Brain pericyte (primary cell): ENCODE measurements around the gene PRTN3.
"Not testable (repeated sequence)": the region's sequence is repeated elsewhere in the genome, so short reads cannot be mapped to it uniquely, and the experiment has no call there.

ENCODE experiments used
- DNase-seq: peaks from one replicate; pipeline ENCODE4 v3.0.0-alpha.2; 2012; ENCODE audit warnings: low read depth, low spot score

Gene PRTN3

DNA sequence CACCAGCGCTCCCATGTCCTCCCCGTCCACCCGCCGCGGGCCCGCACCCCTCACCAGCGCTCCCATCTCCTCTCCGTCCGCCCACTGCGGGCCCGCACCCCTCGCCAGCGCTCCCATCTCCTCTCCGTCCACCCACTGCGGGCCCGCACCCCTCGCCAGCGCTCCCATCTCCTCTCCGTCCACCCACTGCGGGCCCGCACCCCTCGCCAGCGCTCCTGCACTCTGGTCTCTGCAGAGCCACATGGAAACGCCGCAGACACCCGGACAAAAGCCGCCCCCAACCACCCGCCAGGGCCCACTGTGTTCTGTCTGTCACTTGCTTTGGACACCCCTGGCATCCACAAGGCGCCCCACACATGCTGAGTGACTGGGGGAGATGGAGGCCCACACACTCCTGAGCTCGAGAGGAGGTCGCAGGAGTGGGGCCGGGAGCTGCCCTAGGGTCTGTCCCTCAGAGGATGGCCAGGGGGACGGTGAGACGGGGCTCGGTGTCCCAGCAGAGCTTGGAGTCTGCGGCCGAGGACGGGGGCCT lies 26.0 kb downstream of the PRTN3 start:
- DNase-seq: no peak

DNA sequence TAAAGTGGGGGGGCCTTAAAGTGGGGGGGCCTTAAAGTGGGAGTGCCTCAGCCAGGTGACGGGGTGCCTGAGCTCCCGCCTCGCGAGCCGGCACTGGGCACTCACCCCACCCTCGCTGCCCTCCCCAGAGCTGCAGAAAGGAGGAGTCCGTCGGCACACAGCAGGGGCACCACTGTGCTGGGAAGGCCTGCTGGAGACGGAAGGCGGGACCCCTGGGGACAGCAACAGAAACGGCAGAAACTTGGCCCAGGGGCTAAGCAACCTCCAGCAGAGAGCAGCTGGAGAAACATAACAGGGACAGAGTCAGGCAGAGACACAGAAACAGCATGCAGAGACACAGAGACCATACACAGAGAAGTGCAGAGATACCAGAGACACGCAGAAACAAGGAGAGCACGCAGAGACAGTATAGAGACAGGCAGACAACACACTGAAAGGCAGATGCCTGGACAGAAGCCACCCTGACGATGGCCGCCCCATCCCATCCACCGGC lies 26.5 kb downstream of the PRTN3 start:
- peak; percentile 92 for DNase-seq

DNA sequence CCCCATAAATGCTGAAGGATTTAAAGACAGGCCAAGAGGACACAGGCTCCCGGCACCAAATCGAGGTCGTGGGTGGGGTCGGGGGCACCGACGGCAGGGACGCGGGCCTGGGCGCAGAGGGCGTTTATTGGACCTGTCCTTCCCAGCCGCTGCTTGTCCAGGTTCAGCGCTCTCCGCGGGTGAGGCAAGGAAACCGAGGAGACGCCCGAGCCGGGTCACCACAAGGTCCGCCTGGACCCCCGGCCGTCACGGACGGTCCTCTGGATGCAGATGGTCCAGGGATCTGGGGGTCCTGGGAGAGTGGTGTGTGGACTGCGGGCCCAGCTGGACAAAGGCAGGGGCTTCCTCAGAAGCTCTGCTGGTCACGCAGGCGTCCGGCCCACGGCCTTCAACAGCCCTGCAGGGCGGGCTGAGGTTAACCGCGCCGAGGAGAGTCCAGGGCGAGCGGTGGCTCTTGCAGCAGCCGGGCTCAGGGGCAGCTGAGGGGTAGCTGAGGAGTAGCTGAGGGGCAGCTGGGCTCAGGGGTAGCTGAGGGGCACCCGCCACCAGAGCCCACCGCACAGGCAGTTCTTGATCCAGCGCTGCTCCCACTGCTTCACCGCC lies 27.2 kb downstream of the PRTN3 start:
- DNase-seq: no peak

DNA sequence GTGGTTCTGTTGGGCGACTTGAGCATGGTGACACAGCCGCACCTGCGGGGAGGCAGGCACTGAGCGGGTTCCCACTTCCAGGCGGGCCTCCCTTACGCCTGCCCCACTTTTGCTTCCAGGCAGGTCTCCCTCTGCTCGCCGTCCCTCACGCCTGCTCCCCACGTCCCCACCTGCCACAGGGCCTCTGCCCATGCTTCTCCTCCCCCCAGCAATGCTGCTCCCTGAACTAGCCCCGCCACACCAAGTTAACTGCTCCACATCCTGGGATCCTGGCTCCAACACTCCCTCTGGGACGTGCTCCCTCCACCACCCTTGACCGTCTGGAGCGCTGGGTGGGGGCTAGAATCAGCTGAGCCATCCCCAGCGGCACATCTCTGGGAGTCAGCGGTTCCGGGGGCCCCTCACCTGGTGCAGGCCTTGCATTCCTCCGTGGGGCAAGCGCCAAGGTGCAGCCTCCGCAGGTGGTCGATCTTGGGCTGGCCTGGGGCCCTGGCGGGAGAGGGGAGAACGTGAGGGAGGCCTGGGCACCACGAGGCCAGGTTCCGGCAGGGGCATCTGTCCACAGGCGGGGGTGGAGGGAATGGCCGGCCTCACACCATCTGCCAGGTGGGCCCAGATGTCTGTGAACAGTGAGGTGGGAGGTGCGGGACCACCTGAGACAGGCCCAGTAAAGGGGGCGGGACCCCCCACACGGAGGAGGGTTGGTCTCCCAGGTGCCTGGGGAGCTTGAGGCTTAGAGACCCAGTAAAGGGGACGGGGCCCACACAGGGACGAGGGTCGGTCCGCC lies 27.9 kb downstream of the PRTN3 start:
- DNase-seq: no peak

DNA sequence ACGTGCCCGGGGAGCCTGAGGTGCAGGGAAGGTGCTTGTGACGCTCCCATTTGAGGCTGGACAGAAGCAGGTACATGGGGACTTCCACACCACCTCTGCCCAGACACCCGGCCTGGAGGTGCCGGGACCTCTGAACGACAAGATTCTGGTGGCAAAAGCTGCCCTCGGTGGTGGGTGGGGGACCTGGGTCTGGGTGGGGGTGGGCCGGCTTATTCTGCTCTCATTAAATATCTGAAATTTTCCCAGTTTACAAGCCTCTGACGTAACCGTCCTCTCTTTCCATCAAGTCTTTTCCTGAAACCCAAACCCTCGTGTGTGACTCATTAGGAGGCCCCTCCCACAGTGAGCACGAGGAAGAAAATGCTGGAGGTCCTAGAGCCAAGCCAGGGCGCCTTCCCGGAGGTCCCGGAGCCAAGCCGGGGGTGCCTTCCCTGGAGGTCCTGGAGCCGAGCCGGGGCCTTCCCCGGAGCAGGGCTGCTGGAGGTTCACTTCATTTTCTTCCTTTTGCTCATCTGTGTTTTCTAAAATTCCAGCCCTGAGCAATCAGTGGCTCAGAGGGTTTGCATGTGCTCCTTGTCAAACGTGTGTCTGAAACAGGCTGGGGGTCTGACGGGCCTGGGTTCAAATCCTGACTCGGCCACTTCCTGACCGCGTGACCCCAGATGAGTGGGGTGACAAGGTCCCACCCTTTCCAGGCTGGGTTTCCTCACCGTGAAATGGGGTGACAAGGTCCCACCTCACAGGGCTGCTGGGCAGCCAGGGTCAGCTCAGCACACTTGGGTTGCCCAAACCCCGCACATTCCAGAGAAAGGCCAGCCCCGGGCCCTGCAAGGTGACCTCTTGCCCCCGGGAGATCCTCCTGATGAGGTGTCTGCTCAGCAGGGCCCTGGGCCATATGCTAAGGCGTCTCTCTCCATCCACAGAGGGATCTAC lies 28.7 kb downstream of the PRTN3 start:
- DNase-seq: peak; percentile 80

DNA sequence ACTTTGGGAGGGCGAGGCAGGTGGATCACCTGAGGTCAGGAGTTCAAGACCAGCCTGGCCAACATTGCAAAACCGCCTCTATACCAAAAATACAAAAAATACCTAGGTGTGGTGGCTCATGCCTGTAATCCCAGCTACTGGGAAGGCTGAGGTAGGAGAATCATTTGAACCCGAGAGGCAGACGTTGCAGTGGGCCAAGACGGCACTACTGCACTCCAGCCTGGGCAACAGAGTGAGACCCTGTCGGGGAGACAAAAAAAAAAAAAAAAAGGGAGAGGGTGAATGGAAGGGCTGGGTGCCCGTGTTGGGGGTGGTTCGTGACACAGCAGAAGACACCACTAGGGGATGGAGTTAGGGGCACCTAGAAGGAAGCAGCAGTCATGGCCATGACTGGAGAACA lies 29.5 kb downstream of the PRTN3 start:
- no peak for DNase-seq

DNA sequence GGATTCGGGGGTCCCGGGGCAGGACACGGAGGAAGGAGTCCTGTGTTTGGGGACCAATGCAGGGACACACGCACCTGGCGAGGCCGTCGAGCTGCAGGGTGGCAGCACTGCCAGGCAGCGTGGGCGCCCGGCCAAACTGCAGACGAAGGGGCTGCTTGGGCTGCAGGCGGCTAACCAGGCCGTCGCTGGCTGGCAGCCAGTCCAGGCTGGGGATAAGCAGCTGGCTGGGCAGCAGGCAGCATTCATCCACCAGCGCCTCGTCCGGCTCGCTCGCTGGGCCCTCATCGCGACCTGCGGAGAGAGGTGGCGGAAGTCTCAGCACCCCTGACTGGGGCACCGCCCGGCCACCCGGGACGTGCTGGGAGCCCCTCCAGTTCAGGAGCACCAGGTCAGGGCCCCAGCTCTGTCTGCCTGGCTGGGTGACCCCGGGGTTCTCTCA lies 30.2 kb downstream of the PRTN3 start:
- DNase-seq: no peak

DNA sequence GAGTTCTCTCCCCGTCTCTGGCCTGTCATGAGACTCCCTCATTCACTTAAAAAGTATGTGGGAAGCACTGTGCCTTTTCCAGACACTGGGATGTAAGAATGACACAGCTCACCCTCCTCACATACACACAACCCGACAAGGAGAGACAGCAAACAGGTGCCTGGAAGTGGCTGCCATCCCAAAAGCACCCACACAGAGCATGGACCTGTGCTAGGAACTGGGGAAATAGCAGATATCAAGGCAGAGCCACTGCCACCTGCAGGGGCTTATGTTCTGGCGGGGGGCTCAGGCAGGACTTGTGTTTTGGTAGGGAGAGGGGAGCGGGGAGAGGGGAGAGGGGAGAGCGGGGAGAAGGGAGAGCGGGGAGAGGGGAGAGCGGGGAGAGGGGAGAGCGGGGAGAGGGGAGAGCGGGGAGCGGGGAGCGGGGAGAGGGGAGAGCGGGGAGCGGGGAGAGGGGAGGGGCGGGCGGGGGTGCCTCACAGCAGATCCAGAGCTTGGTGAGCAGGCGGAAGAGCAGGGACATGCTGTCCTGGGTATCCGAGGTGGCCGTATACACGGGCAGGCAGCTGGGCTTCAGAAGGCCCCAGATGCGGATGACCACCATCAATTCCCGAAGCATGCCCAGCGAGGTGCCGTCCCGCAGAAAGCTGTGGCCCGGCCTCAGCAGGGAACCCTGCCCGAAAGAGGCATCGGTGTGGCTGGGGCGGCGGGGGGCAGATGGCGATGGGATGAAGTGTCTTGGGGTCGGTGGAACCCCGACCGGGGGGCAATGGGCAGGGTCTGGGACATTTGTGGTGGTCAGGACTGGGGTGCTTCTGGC lies 30.9 kb downstream of the PRTN3 start:
- DNase-seq: no peak

DNA sequence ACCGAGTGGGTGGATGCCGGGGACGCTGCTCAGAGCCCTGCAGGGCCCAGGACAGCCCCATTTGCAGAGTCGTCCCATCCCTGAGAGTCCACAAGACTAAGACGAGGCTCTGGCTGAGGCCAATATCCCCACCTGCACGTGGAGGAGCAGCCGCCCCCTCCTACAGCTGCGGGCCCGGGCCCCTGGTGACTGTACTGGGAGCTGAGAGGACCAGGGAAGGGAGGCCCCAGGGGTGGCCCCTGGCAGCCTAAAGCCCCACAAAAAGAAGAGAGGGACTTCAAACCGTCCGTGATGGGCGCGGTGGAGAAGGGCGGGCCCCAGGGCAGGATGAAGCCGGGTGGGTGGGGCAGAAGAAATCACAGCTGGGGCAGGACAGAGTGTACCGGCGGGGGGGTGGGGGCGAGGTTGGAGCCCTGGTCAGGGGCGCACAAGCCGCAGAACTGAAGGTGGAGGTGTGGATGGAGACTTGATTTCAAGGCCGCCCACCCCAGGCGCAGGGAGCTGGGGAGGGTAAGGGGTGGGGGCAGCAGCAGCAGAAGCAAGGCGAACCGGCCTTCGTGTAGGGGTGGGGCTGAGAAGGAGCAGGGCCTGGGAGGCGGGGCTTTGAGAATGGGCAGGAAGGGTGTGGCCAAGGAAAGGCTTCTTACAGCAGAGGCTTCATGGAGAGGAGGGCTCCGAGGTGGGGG lies 31.6 kb downstream of the PRTN3 start:
- no peak for DNase-seq

DNA sequence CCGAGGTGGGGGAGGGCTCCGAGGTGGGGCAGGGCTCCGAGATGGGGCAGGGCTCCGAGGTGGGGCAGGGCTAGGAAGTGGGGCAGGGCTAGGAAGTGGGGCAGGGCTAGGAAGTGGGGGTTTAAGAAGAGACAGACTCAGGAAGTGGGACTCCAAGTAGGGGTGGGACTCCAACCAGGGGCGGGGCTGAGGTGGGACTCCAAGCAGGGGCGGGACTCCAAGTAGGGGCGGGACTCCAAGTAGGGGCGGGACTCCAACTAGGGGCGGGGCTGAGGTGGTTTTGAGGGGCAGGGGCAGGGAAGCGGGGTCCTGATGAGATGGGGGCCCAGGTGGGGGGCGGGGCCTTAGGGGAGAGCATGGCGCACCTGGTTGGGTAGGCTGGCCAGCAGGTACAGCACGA lies 32.3 kb downstream of the PRTN3 start:
- no peak for DNase-seq

DNA sequence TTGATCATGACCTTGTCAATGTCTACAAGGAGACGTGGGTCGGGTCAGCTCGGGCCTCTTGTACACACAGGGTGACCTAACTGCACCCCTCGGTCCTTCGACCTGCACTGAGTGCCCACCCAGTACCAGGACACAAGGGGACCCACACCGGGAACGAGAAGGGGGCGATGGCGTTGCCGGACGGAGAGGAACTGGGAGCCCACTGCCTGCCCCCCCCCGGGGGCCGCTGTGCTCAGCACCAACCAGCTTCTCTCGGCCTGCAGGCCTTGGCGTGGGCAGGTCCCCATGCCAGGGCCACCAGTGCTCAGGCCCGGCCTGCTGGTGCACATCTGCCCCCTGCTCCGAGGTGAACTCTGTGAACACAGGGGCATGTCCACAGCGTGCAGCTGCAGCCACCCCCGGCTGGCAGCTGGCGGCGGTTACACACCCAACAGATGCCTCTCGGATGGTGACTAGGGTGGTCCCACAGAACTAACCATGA lies 32.8 kb downstream of the PRTN3 start:
- DNase-seq: no peak

DNA sequence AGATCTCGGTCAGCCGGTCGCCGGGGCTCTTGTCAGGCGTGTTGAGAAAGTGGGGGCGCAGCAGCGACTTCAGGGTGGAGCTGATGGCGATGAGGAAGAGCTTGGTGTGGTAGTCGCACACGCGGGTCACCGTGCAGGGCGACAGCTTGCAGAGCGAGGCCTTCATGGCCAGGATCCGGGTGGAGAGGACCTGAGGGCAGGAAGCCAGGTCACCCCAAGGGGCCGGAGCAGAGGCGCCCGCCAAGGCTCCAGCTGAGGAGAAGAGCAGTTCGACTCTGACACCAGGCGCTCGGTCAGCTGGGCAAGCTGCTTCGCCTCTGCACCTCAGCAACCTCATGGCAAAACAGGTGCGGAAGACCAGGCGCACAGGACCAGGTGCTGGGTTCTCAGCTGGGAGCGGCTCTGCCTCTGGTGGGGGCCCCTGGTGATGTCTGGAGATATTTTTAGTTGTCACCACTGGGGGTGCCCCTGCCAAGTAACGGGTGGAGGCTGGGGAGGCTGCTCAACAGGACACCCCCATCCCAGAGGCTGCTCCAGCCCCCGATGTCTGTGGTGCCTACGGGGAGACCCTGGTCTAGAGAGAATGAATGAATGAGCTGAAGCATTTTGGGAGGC lies 34.6 kb downstream of the PRTN3 start:
- DNase-seq: no peak

DNA sequence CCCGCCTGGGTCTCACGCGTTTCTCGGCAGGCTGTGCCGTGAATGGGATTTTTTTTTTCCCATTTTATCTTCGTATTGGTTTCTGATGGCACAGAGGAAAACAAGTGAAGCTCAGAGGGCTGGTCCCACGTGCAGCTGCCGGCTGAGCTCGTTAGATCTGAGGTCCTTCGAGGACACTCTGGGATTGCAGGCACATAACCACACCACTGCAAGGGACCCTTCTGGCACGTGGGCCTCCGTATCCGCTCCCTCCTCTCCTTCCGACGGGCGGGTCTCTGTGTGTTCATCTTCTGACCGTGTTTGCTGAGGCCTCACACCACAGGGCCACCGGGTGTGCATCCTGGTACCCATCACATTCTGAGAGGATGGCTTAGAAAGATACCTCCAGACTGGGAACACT lies 35.3 kb downstream of the PRTN3 start:
- no peak for DNase-seq

DNA sequence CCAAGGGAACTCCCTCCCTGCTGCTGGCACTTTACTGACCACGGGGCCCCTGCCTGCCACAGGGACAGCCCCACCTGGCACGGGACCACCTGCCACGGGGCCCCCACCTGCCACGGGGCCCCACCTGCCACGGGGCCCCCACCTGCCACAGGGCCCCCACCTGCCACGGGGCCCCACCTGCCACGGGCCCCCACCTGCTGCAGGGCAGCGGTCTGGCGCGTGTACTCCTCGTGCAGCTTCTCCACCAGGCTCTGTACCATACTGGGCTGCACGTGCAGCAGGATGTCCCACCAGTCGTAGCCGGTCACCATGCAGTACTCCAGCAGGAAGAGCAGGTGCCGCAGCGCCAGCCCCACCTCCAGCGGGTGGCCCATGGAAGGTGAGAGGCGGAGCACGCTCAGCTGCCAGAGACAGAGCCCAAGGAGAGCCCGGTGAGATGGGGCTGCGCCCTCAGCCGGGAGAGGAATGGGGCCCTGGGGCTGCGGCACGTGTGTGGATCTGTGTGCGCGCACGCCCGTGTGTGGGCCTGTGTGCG lies 36.0 kb downstream of the PRTN3 start:
- no peak for DNase-seq

DNA sequence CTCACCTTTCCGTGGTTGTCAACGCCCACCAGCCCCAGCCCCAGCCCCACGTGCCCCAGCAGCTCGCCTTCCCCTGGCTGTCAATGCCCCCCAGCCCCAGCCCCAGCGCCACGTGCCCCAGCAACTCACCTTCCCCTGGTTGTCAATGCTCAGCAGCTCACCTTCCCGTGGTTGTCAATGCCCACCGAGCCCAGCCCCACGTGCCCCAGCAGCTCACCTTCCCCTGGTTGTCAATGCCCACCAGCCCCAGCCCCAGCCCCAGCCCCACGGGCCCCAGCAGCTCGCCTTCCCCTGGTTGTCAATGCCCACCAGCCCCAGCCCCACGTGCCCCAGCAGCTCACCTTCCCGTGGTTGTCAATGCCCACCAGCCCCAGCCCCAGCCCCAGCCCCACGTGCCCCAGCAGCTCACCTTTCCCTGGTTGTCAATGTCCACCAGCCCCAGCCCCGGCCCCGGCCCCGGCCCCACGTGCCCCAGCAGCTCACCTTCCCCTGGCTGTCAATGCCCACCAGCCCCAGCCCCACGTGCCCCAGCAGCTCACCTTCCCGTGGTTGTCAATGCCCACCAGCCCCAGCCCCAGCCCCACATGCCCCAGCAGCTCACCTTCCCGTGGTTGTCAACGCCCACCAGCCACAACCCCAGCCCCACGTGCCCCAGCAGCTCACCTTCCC lies 37.3 kb downstream of the PRTN3 start:
- not testable (repeated sequence) for DNase-seq

DNA sequence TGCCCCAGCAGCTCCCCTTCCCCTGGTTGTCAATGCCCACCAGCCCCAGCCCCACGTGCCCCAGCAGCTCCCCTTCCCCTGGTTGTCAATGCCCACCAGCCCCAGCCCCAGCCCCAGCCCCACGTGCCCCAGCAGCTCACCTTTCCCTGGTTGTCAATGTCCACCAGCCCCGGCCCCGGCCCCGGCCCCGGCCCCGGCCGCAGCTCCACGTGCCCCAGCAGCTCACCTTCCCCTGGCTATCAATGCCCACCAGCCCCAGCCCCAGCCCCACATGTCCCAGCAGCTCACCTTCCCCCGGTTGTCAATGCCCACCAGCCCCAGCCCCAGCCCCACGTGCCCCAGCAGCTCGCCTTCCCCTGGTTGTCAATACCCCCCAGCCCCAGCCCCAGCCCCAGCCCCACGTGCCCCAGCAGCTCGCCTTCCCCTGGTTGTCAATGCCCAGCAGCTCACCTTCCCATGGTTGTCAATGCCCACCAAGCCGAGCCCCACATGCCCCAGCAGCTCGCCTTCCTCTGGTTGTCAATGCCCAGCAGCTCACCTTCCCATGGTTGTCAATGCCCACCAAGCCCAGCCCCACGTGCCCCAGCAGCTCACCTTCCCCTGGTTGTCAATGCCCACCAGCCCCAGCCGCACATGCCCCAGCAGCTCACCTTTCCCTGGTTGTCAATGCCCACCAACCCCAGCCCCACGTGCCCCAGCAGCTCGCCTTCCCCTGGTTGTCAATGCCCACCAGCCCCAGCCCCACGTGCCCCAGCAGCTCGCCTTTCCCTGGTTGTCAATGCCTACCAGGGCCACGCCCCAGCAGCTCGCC lies 38.2 kb downstream of the PRTN3 start:
- not testable (repeated sequence) for DNase-seq

DNA sequence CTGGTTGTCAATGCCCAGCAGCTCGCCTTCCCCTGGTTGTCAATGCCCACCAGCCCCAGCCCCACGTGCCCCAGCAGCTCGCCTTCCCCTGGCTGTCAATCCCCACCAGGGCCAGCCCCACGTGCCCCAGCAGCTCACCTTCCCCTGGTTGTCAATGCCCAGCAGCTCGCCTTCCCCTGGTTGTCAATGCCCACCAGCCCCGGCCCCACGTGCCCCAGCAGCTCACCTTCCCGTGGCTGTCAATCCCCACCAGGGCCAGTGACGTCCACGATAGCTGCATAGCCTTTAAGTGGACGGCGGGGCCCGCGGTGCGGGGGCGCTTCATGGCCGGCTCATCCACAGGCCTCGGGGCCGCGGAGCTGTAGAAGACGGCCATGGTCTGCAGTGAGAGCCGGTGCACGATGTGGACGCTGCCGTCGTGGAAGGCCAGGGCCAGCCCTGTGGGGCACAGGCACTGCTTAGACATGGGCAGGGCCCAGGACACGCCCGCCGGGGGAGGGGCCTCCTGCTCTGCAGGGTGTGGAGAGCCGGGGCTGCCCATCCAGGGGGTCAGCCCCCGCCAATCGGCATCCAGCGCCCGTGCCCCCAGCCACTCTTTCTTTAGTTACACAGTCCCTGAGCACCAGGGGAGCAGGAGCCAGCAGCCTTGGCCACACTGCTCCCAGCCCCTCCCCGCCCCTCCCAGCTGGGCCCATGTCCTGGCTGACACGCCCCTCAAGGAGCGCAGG lies 39.1 kb downstream of the PRTN3 start:
- DNase-seq: no peak
